NCI-H446 treated with DMSO at 0.1 percent for 48 hours (cell line): ENCODE measurements around the gene SYNPO.

Experiments
- DNase-seq: peaks from one replicate; lab custom pipeline; 2025; lab: John Stamatoyannopoulos, UW

The SYNPO gene

DNA sequence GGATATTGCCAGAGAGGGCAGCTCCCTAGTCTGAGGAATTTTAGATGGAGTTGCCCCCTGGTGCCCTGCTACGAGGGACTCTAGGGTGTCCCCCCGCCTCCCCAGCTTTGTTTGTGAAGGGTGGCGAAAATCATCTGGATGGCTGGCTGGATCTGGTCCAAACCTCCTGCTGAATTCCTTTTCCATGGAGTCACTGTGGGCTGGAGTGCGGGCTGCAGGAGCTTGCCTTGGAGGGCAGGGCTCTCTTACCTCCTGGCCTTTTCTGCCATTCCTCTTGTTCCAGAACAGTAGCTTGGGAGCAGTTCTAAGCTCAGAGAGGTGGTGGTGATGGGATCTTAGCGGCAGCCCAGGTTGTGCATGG lies 2.1 kb downstream of the SYNPO start:
- DNase-seq = no peak

DNA sequence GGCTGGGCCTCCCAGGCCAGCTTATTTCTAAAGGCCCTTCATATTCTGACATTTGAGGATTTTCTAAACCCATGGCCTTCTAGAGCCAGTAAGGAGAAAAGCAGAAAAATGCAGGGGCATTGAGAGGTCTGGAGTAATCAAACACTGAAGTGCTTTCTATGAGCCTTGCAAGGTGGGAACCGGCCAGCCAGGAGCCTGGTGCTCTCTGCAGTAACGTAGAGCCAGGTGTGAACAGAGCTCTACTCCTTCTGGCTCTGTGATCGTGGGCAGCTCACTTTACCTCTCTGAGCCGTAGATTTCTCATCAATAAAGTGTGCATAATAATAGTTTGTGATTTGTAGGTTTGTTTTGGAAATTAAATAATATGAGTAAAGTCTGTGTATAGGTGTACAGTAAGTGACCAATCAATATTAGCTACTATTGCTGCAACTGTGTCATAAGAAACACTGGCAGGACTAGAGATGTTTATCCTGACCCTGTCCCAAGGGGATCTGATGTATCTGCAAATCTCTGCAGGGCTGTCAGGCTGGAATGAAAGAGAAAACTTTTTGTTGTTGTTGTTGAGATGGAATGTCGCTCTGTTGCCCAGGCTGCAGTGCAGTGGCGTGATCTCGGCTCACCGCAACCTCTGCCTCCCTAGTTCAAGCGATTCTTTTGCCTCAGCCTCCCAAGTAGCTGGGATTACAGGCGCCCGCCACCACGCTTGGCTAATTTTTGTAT lies 2.7 kb downstream of the SYNPO start:
- no peak for DNase-seq

DNA sequence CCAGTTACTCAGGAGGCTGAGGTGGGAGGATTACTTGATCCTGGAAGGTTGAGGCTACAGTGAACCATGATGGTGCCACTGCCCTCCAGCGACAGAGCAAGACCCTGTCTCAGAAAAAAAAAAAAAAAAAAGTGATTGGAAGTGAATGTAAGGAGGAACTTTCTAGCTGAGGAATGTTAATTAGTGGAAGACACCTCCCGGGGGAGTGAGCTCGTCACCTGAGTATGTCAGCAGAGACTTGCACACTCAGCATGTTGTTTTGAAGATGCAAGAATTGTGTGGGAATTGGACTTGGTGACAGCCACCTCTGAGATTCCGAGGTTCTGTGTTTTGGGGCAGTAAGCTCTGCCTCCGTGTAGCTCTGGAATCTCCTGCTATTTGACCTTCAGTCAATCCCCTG lies 3.6 kb downstream of the SYNPO start:
- no peak for DNase-seq

DNA sequence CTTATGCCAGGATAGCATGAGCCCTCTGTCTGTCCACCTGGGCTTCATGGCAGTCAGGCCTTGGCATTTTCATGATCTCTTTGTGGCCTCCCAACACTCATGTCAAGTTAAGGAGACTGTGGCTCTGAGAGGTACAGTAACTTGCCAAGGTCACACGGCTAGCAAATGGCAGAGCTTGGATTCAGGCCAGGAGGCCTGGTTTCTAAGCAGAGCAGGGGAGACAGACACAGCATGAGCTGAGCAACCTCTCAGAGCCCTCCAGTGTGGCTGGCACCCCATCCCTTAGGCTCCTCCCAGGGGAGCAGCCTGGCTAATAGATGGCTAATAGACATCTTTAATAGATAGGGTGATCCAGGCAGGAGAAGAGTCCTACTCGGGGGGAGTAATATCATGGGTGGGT lies 4.1 kb downstream of the SYNPO start:
- DNase-seq = no peak

DNA sequence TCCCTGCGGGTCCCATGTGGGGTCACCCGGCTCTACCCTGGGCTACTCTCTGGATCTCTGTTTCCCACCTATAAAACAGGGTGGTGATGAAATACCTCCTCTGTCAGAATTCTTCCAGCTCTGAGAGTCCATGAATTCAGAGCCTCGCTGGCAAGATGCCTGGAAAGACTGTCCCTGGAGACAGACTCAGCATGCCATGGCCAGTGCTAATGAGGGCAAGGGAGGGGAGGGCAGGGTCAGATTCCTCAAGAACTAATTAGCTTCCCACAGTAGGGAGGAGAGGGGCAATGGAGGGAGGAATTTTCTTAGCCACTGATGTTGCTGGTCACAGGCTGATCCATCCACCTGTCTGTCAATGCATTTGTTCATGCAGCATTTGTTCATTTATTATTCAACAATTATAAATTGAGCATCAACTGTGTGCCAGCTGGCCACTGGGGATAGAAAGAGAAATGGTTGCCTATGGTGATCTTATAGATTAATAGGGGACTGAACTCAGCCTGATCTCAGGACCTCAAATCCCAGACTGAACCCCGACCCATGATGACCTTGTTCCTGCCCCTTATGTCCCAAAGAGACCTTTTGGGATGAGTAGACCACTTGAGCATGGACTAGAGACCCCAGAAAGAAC lies 4.7 kb downstream of the SYNPO start:
- DNase-seq = peak; percentile 20

DNA sequence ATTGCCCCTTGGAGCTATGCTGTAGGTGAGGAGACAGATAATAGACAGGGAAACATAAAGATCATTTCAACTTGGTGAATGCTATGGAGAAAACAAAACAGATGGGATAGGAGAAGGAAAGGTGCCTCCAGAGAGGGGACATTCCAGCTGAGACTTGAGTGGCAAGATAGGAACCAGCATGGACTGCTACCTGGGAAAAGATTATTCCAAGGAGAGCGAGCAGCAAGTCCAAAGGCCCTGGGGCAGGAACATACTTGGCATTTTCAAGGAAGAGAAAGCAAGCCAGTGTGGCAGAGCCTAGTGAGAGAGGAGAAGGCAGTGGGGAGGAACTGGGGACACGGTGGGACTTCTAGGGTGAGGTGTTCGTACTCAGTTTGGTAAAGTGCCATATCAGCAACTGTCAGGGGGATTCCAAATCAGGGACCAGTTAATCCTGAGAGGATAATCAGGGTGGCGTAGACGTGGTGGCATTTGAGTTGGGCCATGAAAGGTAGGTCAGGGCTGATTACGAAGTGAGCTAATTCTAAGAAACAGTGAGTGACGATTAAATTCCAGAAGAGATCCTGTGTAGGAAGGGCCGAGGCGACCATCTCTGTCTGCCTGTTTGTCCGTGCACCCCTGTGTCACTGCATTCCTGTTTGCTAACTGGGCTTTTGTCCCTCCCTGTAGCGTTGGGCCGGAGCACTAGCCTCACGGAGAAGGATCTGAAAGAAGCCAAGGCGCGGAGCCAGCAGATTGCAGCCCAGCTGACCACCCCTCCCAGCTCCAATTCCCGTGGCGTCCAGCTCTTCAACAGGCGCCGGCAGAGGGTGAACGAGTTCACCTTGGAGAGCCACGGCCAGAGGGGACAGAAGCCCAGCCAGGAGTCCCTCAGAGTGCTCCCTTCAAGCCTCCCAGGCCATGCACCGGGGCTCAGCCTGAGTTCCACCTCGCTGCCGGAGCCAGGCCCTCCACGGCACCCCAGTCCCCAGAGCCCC lies 7.1 kb downstream of the SYNPO start:
- no peak for DNase-seq

DNA sequence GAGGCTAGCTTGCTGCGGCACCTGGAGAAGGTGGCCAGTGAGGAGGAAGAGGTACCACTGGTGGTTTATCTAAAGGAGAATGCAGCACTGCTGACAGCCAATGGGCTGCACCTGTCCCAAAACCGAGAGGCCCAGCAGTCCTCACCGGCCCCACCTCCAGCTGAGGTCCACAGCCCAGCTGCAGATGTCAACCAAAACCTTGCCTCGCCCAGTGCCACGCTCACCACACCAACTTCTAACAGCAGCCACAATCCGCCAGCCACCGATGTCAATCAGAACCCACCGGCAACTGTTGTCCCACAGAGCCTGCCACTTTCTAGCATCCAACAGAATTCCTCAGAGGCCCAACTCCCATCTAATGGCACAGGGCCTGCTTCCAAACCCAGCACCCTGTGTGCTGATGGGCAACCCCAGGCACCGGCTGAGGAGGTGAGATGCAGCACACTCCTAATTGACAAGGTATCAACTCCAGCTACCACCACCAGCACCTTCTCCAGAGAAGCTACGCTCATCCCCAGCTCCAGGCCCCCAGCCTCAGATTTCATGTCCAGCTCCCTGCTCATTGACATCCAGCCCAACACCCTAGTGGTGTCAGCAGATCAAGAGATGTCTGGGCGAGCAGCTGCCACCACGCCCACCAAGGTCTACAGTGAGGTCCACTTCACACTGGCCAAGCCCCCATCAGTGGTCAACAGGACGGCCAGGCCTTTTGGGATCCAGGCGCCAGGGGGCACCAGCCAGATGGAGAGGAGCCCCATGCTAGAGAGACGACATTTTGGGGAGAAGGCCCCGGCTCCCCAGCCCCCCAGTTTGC lies 8.0 kb downstream of the SYNPO start:
- no peak for DNase-seq

DNA sequence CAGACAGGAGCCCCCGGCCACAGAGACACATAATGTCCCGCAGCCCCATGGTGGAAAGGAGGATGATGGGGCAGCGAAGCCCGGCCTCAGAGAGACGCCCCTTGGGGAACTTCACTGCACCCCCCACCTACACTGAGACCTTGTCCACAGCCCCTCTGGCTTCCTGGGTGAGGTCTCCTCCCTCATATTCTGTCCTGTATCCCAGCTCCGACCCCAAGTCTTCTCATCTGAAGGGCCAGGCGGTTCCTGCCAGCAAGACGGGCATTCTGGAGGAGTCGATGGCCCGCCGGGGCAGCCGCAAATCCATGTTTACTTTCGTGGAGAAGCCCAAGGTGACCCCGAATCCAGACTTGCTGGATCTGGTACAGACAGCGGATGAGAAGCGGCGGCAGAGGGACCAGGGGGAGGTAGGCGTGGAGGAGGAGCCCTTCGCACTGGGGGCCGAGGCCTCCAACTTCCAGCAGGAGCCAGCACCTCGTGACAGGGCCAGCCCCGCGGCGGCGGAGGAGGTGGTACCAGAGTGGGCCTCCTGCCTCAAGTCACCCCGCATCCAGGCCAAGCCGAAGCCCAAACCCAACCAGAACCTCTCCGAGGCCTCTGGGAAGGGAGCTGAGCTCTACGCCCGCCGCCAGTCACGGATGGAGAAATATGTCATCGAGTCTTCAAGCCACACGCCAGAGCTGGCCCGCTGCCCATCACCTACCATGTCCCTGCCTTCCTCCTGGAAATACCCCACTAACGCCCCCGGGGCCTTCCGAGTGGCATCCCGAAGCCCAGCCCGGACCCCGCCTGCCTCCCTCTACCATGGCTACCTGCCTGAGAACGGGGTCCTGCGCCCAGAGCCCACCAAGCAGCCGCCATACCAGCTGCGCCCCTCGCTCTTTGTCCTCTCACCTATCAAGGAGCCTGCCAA lies 8.9 kb downstream of the SYNPO start:
- no peak for DNase-seq

DNA sequence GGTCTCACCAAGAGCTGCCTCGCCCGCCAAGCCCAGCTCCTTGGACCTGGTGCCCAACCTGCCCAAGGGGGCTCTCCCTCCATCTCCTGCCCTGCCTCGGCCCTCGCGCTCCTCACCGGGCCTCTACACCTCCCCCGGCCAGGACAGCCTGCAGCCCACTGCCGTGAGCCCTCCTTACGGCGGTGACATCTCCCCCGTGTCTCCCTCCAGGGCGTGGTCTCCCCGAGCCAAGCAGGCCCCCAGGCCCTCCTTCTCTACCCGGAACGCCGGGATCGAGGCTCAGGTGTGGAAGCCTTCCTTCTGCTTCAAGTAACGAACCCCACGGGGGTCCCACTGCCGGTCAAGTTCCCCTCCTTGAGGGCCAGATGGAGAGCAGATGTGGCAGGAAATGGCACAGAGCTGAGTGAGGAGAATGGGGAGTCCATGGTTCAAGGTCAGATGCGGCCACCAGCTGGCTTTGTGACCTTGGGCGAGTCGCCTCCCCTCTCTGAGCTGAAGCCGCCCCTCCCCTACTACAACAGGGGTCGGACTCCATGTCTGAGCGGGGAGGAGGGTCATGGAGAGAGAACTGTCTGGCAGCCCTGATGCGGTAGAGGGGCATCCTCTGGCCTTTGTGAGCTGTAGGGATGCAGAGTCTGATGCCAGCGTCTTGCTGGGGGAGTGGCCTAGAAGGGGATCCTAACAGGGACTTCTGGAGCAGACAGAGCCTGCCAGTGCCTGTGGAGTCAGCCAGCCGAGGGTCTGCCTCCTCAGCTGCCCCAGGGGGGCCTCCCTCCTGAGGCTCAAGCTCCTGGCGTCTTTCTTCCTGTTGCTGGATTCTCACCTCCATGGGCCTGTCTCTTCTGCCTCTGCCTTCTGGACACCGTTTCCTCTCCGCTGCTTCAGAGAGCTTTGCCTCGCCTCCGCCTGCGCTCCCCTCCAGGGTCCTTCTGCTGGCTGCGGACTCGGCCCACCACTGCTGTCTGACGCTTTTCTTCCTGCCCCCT lies 9.9 kb downstream of the SYNPO start:
- DNase-seq = no peak

DNA sequence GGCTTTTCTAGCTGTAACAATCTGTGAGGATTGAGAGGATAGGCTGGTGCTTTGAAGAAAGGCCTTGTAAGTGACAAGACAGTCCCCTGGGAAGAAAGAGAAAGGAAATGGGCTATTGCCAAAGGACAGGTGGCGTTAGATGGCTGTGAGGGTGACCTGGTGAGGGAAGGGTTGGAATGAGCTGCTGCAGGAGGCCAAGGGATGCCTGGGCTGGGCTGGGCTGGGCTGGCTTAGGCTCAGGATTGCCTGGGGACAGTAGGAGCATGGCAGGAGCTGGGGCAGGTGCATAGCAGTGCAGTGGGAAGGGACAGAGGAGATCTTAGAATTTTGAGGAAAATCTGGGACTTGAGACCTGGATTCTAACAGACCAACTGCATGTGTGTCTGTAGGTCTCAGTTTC lies 10.9 kb downstream of the SYNPO start:
- no peak for DNase-seq

DNA sequence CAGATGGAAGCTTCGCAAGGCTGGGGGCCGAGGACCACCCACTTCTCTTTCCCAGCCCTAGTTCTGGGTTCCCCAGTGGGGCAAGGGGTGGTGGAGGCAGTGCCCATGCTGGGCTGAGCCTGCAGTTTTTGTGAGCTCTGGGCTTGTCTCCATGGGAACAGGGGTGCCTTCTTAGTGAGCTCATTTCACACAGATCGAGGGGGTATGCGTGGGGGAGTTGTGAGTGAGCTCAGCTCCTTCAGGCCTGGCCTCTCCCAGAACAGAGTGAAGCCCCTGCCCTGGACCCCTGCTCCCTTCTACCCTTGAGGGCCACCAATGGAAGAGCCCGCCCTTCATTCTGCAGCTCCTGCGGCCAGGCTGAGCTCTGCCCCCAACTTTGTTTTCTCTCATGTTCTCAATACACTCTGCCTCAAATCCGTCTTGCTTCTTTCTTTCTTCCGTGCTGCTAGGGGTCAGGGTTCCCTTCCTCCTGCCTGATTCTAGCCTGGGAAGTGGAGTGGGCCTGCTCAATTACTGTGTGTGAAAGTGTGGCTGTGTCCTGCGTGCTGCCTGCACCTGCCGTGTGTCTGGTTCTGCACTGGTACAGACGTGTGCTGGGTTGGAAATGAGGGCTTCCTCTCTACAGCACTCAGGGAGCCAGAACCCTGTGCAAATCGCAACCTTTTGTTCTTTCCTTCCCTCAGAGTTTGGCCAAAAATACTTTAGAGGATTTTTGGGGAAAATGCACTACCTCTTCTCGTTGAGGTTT lies 11.6 kb downstream of the SYNPO start:
- DNase-seq = no peak

DNA sequence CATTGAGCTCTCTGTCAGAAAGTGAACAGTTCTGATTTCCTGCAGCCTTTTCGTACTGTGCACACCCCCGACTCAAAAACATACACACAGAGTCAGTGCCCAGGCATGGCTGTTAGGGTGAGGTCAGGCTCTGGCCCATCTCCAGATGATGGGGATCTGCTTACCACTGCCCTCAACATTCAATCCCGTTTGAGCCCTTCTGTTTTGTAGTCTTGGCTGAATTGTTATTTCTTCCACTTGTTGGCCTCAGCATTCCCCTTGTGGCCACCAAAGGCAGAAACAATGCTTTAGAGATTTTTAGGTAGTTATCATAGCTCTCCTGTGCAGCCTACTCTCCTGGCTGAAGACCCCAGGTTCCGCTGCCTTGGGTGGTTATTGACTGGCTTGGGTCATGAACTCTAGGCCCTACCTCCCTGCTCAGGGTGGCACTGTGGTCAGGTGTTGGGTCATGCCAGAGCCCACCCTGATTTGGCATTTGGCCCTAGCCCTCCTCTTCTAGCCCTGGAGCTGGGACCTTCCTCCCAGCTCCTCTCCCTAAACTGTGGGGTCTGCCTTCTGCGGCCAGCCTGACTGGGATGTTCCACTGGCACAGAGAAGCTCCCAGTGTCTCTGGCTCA lies 12.8 kb downstream of the SYNPO start:
- DNase-seq = no peak

DNA sequence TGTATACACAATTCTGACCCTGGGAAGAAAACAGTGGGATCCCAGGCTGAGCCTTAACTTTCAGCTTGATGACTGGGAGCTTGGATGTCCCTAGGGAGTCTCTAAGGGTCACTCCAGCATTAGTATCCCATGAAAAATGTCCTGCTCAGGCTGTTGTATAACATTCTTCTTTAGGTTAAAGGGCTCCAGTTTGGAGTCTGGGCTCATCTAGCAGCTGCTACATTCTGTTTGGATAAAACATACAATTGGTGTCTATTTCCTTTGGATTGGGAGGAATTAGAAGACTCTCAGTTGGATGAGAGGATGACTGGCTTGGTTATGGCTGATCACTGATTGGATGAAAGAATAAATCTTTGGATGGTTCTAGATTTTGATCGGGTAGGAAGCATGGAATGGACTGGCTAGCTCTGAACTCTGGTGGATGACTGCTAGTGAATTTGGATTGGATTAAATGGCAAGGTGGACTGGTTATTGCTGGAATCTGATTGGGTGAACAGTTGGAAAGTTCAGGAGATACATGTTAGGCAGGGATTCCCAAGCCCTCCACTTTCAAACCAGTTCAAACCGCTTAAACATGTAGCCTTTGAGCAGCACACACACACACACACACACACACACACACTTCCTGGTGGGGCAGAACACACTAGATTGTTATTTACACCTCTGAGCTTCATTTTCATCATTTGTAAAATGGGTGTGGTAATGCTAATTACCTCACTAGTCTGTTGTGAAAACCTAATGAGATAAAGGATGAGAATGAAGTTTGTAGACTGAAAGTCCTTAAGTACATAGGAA lies 13.5 kb downstream of the SYNPO start:
- DNase-seq = no peak

DNA sequence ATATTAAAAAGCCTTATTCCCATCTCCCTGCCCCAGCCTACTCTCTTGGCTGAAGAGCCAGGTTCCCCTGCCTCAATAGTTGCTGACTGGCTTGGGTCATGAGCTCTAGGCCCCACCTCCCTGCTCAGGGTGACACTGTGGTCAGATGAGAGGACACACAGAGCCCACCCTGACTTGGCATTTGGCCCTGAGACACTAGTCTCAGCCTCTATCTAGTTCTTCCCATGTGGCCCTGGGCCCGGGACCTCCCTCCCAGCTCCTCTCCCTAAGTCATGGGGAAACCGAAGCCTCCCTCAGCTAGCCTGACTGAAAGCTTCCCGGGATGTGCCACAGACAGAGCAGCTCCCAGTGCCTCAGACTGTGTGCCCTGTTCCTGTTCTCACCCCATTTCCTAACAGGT lies 14.8 kb downstream of the SYNPO start:
- DNase-seq = no peak

DNA sequence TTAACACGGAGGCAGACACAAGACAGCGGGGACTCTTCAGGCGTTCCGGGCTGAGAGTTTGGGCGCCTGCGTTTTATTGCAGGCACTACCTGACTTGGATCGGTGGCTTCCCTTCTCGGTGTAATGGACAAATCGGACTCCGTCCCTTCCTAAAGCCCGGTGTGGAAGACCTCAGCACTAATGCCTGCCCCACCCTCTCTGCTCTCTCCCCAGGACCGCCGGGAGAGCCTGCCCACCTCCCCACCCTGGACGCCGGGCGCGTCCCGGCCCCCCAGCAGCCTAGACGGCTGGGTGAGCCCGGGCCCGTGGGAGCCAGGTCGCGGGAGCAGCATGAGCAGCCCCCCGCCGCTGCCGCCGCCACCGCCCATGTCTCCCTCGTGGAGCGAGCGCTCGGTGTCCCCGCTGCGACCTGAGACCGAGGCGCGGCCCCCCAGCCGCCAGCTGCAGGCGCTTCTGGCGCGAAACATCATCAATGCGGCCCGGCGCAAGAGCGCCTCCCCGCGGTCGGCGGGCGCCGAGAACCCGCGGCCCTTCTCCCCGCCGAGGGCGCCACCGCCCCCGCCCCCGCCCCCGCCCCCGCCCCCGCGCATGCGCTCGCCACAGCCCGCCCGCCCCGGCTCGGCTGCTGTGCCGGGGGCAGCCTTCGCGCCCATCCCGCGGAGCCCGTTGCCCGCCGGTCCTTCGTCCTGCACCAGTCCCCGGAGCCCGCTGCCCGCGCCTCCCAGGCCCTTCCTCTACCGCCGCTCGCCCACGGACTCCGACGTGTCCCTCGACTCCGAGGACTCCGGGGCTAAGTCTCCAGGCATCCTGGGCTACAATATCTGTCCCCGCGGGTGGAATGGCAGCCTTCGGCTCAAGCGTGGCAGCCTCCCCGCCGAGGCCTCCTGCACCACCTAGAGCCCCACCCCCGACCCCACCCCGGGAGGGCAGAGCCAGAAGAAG lies 16.0 kb downstream of the SYNPO start:
- peak; percentile 14 for DNase-seq

DNA sequence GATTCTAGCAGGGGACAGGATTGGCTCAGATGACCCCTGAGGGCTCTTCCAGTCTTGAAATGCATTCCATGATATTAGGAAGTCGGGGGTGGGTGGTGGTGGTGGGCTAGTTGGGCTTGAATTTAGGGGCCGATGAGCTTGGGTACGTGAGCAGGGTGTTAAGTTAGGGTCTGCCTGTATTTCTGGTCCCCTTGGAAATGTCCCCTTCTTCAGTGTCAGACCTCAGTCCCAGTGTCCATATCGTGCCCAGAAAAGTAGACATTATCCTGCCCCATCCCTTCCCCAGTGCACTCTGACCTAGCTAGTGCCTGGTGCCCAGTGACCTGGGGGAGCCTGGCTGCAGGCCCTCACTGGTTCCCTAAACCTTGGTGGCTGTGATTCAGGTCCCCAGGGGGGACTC lies 17.7 kb downstream of the SYNPO start:
- no peak for DNase-seq
